Posterior cingulate gyrus (tissue), 11 donors: ENCODE results near the gene MAP2K5.

Source experiments
- DNase-seq, 10 donors: peaks; one replicate each; pipeline versions ENCODE4 v3.0.0 to v3.0.0-alpha.2; 2020 to 2021; ENCODE audit warnings: mixed read lengths in 3 of 10
- intact Hi-C: fragments of 100-400 bp; cut with DNase I; formaldehyde crosslinking; loops from one replicate; pipeline ENCODE4 v1.15.1; 2023

MAP2K5 gene

DNA sequence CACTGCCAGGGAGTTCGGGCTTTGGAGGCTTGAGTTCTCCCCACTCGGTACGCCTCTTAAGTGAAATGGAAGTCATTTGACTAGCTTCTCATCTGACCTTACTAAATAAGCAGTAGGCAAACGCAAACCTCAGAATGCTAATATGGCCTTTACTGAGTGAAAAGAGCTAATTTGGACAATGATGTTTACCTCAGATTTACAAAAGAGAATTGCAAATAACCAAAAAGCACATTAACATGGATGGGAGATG, 298.9 kb downstream of the MAP2K5 start:
- no peak for DNase-seq
- intact Hi-C loops = no loop called here

DNA sequence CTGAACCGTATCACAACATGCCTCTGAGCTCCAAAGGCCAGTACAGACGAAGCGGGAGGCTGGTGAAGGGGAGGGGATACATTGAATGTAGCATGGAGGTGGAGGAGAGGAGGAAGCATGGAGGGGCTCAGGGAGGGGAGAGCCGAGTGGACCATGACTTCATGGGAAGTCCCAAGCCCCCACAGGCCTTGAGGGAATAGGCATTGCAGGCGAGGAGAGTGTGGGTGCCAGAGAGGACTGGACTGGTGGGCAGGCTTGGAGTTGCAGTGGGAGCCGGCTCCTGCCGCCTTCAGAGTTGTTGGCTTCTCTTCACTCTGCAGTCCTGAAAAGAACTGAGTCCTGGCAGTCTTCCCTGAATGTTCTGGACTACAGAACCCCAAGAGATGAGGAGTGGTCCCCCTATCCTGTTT, 300.6 kb downstream of the MAP2K5 start:
- DNase-seq = no peak

DNA sequence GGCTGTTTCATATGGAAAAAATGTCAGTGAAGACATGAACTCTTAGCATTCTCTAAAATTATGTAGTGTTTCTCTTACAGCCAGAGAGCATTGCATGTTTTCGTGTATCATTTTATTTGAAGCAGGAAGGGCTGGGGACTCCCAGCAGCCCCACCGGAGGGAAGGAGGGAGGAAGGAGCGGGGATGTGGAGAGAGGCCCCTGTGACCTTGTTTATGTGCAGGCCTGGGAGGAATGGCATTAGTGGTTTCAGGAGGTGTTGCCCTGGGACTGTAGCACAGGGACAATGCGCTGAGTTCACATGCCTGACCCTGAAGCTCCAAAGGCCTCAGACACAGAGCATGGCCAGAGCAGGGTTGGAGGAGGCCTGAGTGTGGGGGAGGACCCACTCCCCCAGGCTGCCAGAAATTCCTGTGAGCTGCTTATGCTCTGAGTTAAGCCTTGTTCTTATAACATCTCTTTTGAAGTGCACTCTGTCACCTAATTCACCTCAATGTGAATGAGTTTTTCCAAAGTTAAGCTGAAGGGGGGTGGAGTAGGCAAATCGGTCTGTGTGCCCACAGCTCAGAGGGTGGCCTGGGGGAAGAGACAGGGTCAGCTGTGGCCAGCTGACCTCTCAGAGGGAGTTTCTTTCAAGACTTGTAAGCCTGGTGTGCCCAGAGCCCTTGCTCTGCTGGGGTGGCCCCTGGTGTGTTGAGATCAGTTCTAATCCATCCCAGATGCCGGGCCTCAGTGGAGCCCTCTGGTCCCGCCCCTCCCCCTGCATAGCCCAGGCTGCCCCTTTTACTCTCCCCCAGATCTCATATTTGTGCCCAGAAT, 301.3 kb downstream of the MAP2K5 start:
- DNase-seq = no peak
- intact Hi-C loops = no loop called here

More for the DNA sequence above, 300.6 kb downstream of the MAP2K5 start:
- intact Hi-C loops = no loop called here

DNA sequence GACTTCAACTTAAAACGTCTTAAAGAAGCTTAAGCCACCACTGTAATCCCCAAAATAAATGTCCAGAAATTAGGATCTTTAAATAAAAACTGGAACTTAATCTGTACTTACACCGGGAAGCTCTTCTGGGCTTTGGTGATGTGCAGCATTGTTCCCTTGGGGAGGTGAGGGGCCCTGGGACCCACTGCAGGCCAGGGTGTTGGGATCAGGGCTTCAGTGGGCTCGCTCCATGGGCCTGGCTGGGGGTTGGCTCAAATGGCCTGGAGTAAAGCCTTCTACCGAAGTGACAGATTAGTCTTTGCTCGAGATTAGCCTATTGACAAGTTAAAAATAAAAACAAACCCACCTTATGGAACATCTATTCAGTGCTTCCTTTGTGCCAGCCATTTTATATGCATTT, 303.5 kb downstream of the MAP2K5 start:
- intact Hi-C loops = no loop called here
- no peak for DNase-seq

DNA sequence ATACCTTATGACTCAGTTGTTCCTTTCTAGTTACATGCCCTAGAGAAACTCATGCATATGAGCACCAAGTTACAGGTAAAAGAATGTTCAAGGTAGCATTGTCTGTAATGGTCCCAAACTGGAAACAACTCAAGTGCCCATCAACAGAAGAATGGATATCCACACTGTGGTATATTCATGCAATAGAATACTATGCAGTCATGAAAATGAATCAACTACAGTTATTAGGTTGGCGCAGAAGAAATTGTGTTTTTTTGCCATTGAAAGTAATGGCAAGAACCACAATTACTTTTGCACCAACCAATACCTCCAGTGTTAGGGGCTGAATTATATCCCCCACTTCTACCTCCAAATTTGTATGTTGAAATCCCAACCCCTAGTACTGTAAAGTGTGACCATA, 307.0 kb downstream of the MAP2K5 start:
- intact Hi-C loops = no loop called here
- DNase-seq = no peak

DNA sequence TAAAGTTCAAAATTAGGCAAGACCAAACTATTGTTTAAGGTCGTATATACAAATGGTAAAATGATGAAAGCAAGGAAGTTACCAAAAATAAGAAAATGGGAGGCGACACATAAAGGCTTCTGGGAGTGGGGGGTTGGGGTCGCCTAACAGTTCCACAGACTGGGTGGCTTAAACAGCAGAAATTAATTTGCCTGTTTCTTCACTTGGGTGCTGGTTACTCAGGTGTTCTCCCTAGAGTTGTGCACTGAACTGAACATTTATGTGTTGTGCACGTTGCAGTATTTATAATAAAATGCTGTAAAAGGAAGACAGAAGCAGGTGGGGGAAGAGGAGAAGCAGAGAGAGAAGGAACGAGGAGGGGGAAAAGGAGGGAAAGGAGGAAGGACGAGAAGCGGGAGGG, 307.8 kb downstream of the MAP2K5 start:
- intact Hi-C loops = no loop called here
- no peak for DNase-seq

DNA sequence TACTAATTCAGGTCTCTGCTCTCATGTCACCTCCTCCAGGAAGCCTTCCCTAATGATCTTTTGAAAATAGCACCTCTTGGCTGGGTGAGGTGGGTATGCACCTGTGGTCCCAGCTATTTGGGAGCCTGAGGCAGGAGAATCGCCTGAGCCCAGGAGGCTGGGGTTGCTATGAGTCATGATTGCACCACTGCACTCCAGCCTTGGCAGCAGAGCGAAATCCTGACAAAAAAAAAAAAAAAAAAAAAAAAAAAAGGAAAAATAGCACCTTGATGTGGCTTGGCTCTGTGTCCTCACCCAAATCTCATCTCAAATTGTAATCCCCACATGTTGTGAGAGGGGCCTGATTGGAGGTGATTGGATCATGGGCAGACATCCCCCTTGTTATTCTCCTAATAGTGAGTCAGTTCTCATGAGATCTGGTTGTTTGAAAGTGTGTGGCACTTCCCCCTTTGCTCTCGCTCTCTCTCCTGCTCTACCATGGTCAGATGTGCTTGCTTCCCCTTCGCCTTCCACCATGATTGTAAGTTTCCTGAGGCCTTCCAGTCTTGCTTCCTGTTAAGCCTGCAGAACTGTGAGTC, 308.6 kb downstream of the MAP2K5 start:
- no peak for DNase-seq
- intact Hi-C loops = no loop called here

DNA sequence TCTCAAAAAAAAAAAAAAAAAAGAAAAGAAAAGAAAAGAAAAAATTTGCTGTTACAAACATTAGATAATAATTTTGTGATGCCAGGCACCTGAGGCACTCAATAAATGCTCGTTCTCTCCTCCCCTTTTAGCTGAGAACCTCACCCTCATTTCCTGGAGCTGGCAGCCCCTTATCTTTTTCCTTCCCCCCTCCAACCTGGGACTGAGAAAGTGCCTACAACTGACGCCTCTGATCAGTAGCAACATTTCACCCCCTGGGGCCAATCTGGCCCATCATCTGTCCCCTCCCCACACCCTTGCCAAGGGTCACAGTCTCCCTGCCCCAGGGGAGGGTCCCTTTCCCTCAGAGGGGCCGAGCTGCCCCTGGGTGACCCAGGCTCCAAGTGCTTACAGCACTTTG, 309.9 kb downstream of the MAP2K5 start:
- DNase-seq = no peak
- intact Hi-C loops = no loop called here

DNA sequence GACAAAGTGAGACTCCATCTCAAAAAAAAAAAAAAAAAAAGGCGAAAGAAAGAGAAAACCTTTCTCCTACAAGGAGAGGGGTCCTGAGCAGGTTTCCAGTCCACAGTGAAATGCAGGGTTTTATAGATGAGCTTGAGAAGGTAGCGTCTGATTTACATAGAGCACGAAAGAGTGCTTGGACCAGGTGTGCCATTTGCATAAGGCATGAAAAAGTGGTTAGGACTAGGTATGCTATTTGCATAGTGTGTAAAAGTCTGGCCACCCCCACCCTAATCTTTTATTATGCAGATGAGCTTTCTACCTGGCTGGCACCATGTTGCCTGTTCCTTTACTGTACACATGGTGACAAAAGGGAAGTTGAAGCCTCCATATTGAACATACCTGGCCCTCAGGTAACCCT, 311.0 kb downstream of the MAP2K5 start:
- intact Hi-C loops = no loop called here
- DNase-seq = no peak

DNA sequence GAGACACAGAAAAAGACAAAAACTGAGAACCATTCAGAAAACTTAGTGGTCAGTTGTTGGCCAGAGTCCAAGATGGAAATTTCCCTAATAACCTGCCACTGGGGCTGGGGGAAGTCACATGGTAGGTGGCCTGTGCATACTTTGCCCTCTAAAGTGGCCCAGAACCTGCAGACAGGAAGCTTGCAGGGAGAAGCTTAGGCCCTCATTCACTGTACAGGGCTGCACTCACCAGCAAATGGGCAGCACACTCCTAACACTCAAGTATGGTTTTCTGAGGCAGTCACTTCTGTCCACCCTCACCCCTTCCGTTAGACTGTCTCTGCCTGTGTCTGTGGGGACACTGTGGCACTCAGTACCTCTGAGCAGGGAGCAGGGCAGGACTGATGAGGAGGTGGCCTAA, 311.9 kb downstream of the MAP2K5 start:
- intact Hi-C loops = no loop called here
- DNase-seq = no peak

DNA sequence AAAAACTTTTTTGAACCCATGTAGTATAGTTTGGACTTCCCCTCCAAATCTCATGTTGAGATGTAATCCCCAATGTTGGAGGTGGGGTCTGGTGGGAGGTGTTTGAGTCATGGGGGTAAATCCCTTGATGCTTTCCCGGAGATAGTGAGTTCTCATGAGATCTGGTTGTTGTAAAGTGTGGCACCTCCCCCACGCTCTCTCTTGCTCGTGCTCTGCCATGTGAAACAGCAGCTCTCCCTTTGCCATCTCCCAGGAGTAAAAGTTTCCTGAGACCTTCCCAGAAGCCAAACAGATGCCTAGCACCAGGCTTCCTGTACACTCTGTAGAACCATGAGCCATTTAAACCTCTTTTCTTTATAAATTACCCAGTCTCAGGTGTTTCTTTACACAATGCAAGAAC, 313.3 kb downstream of the MAP2K5 start:
- no peak for DNase-seq
- intact Hi-C loops = no loop called here
